Liver (tissue), 9 donors: Measurements from ENCODE around the gene MAST2. TPM values are rescaled to one million over a fixed set of nuclear protein-coding genes. Genes with fewer than 3 reads are reported as not detected.

Experiments used
- DNase-seq: peaks from one replicate; pipeline ENCODE4 v3.0.0-alpha.2; 2017; ENCODE audit warnings: low spot score
- H3K27ac ChIP-seq, 2 donors: one replicate each; pipeline ENCODE4 v1.7.0; 2013; ENCODE audit warnings: inconsistent platforms in 2 of 2, low read length in 2 of 2, control low read depth in 1 of 2, low read depth in 1 of 2, mild to moderate bottlenecking in 1 of 2
- H3K27me3 ChIP-seq, 4 donors: one replicate each; pipeline versions ENCODE4 v1.6.1 to v1.7.0; 2013; ENCODE audit warnings: low read length in 3 of 4, inconsistent platforms in 1 of 4, mild to moderate bottlenecking in 1 of 4, moderate library complexity in 1 of 4; ENCODE audit not compliant: control insufficient read depth in 4 of 4, insufficient read depth in 4 of 4
- H3K36me3 ChIP-seq, 4 donors: one replicate each; pipeline versions ENCODE4 v1.6.1 to v1.7.0; 2013; ENCODE audit warnings: low read length in 3 of 4, mild to moderate bottlenecking in 3 of 4, low read depth in 1 of 4, moderate library complexity in 1 of 4; ENCODE audit not compliant: control insufficient read depth in 4 of 4, insufficient read depth in 3 of 4
- H3K4me1 ChIP-seq, 4 donors: one replicate each; pipeline versions ENCODE4 v1.6.1 to v1.7.0; 2013; ENCODE audit warnings: low read length in 3 of 4, mild to moderate bottlenecking in 3 of 4, moderate library complexity in 1 of 4; ENCODE audit not compliant: control insufficient read depth in 4 of 4, insufficient read depth in 4 of 4
- H3K4me3 ChIP-seq, 3 donors: one replicate each; pipeline versions ENCODE4 v1.6.1 to v1.7.0; 2013; ENCODE audit warnings: low read length in 3 of 3, control low read depth in 1 of 3, low read depth in 1 of 3, mild to moderate bottlenecking in 1 of 3
- H3K9ac ChIP-seq, 2 donors: one replicate each; pipeline ENCODE4 v1.7.0; 2013; ENCODE audit warnings: low read length in 2 of 2, mild to moderate bottlenecking in 2 of 2, moderate library complexity in 2 of 2, control low read depth in 1 of 2, low read depth in 1 of 2
- H3K9me3 ChIP-seq, 4 donors: one replicate each; pipeline versions ENCODE4 v1.6.1 to v1.7.0; 2013; ENCODE audit warnings: low read length in 3 of 4; ENCODE audit not compliant: control insufficient read depth in 4 of 4
- EGR1 ChIP-seq, 2 donors: IDR thresholded peaks; 2 replicates each; pipeline ENCODE4 v1.6.1; 2016 to 2018; ENCODE audit warnings: antibody characterized with exemption in 2 of 2, low read depth in 2 of 2
- FOXA1 ChIP-seq: IDR thresholded peaks from 2 replicates; pipeline ENCODE4 v1.6.1; 2016; ENCODE audit warnings: antibody characterized with exemption
- FOXA2 ChIP-seq: IDR thresholded peaks from 2 replicates; pipeline ENCODE4 v1.6.1; 2016; ENCODE audit warnings: antibody characterized with exemption
- GABPA ChIP-seq, 2 donors: IDR thresholded peaks in 1 of 2; conservative IDR thresholded peaks in 1 of 2; 2 replicates each; pipeline ENCODE4 v1.6.1; 2016; ENCODE audit warnings: antibody characterized with exemption in 2 of 2, mild to moderate bottlenecking in 1 of 2, moderate library complexity in 1 of 2
- HNF4A ChIP-seq, 2 donors: conservative IDR thresholded peaks; 2 replicates each; pipeline ENCODE4 v1.6.1; 2016; ENCODE audit warnings: antibody characterized with exemption in 2 of 2, mild to moderate bottlenecking in 2 of 2
- HNF4G ChIP-seq: IDR thresholded peaks from 2 replicates; pipeline ENCODE4 v1.6.1; 2016; ENCODE audit warnings: antibody characterized with exemption
- JUND ChIP-seq, 2 donors: IDR thresholded peaks; 2 replicates each; pipeline ENCODE4 v1.6.1; 2016; ENCODE audit warnings: antibody characterized with exemption in 2 of 2
- NR2F2 ChIP-seq: IDR thresholded peaks from 2 replicates; pipeline ENCODE4 v1.6.1; 2016; ENCODE audit warnings: antibody characterized with exemption
- RXRA ChIP-seq, 2 donors: IDR thresholded peaks; 2 replicates each; pipeline ENCODE4 v1.6.1; 2017 to 2018; ENCODE audit warnings: antibody characterized with exemption in 2 of 2, mild to moderate bottlenecking in 1 of 2
- SP1 ChIP-seq: IDR thresholded peaks from 2 replicates; pipeline ENCODE4 v1.6.1; 2018; ENCODE audit warnings: antibody characterized with exemption, mild to moderate bottlenecking
- TAF1 ChIP-seq: conservative IDR thresholded peaks from 2 replicates; pipeline ENCODE4 v1.6.1; 2016; ENCODE audit warnings: antibody characterized with exemption, mild to moderate bottlenecking
- WGBS: extraction: QIAGEN DNeasy Blood & Tissue Kit; methylation state at CpG from one replicate; pipeline ENCODE4 v1.1.7; 2013; 5-methylcytosine and 5-hydroxymethylcytosine counted together
- polyA plus RNA-seq, 2 donors: library from polyadenylated mRNA; stranded (reverse) in 1 of 2; unstranded in 1 of 2; fragments of 200-250 nt in 1 of 2; fragments of >200 nt in 1 of 2; fragmentation: Nextera tagmentation in 1 of 2; extraction: Ambion mirVana in 1 of 2; gene quantifications; one replicate each; pipeline versions ENCODE4 v1.2.1 to v1.2.3, GENCODE V29; 2013 to 2015
- total RNA-seq, 2 donors: library from RNA; depleted of rRNA; stranded (reverse); fragments of >200 nt; gene quantifications; one replicate each; pipeline ENCODE4 v1.2.3, GENCODE V29; 2014
- TF ChIP-seq, protein P1 (sequence below): IDR thresholded peaks from 2 replicates; pipeline ENCODE4 v1.6.1; 2016; ENCODE audit warnings: antibody characterized with exemption
- TF ChIP-seq, protein P2 (sequence below): IDR thresholded peaks from 2 replicates; pipeline ENCODE4 v1.6.1; 2016; ENCODE audit warnings: antibody characterized with exemption, mild to moderate bottlenecking
- TF ChIP-seq, protein P3 (sequence below): IDR thresholded peaks from 2 replicates; pipeline ENCODE4 v1.6.1; 2016; ENCODE audit warnings: antibody characterized with exemption
- TF ChIP-seq, protein P4 (sequence below): fragments of 150-350 bp; IDR thresholded peaks from 2 replicates; pipeline ENCODE4 v1.5.1; 2017; ENCODE audit warnings: improper control_type of control experiment, low read depth, low read length; ENCODE audit not compliant: missing input control
- TF ChIP-seq, protein P5 (sequence below): IDR thresholded peaks from 2 replicates; pipeline ENCODE4 v1.6.1; 2016; ENCODE audit warnings: antibody characterized with exemption
- donor health status: healthy.
- donor health status: healthy.
- donor health status: healthy.
- donor health status: healthy.
- donor health status: healthy.

MAST2 gene
- total and polyA plus RNA-seq, 4 donors = 4.8 to 9.6 (median 5.7) TPM

DNA sequence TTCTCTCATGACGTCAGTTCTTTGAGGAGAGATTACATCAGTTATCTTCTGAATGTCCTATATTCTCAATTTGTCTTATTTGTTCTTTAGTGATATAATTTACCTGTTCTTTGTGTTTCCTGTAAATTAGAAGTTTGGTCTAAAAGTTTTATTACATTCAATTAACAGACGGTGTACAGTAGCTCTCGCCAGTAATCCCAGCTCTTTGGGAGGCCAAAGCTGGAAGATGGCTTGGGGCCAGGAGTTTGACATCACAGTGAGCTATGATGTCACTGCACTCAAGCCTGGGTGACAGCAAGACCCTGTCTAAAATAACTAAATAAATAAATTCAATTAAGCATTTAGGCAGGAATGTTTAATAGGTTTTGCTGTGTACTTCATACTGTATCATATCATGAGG, 27.6 kb upstream of the MAST2 start:
- 88% methylated on average over 3 of the region's 3 CpGs for WGBS
- Histone ChIP-seq H3K4me3 (no peak overlapping the region), H3K9ac (no peak overlapping the region), H3K4me1 (no peaks in the 10 kb centered on the region), H3K36me3 (no peaks in the 10 kb centered on the region), H3K27ac (no peak overlapping the region), H3K9me3 (no peaks in the 10 kb centered on the region), H3K27me3 (no peaks in the 10 kb centered on the region)
- no peak for TF ChIP-seq GABPA (IDR thresholded peaks at IDR 0.05 in 1 of 2, conservative IDR thresholded peaks at IDR 0.05 in 1 of 2)
- TF ChIP-seq TAF1 = no peak
- TF ChIP-seq, protein P1, sequence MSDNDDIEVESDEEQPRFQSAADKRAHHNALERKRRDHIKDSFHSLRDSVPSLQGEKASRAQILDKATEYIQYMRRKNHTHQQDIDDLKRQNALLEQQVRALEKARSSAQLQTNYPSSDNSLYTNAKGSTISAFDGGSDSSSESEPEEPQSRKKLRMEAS = no peak
- no peak for DNase-seq

DNA sequence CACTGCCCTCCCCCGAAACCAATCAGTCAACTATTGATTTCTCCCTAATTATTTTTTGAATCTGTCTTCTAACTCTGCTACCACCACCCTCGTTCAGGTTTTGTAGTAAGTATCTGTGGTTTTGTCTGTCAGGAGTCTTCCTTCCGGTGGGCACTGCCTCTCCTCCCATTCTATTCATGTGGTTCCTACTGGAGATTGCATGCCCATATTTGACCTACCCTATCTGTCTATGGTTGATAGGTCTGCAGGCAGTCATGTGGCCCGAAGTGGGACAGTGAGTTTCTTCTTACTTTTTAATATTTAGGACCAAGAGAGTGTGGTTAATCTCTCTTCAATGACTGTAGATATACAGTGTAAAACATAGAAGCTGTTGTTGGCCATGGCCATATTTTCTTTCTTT, 17.8 kb upstream of the MAST2 start:
- H3K9me3 ChIP-seq = no peaks in the 10 kb centered on the region
- H3K36me3 ChIP-seq = no peaks in the 10 kb centered on the region
- WGBS = 84% methylated on average over 4 of the region's 4 CpGs
- no peak overlapping the region for H3K4me3 ChIP-seq
- no peak overlapping the region for H3K27ac ChIP-seq
- H3K4me1 ChIP-seq = no peaks in the 10 kb centered on the region
- TF ChIP-seq EGR1 (IDR thresholded peaks at IDR 0.05; ENCODE audit: low read depth in 2 of 2) = no peak
- TF ChIP-seq, protein P2, sequence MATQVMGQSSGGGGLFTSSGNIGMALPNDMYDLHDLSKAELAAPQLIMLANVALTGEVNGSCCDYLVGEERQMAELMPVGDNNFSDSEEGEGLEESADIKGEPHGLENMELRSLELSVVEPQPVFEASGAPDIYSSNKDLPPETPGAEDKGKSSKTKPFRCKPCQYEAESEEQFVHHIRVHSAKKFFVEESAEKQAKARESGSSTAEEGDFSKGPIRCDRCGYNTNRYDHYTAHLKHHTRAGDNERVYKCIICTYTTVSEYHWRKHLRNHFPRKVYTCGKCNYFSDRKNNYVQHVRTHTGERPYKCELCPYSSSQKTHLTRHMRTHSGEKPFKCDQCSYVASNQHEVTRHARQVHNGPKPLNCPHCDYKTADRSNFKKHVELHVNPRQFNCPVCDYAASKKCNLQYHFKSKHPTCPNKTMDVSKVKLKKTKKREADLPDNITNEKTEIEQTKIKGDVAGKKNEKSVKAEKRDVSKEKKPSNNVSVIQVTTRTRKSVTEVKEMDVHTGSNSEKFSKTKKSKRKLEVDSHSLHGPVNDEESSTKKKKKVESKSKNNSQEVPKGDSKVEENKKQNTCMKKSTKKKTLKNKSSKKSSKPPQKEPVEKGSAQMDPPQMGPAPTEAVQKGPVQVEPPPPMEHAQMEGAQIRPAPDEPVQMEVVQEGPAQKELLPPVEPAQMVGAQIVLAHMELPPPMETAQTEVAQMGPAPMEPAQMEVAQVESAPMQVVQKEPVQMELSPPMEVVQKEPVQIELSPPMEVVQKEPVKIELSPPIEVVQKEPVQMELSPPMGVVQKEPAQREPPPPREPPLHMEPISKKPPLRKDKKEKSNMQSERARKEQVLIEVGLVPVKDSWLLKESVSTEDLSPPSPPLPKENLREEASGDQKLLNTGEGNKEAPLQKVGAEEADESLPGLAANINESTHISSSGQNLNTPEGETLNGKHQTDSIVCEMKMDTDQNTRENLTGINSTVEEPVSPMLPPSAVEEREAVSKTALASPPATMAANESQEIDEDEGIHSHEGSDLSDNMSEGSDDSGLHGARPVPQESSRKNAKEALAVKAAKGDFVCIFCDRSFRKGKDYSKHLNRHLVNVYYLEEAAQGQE = no peak
- TF ChIP-seq SP1 = no peak
- no peak for TF ChIP-seq TAF1
- TF ChIP-seq RXRA (IDR thresholded peaks at IDR 0.05) = no peak
- no peak for TF ChIP-seq NR2F2
- no peak for TF ChIP-seq FOXA1
- TF ChIP-seq, protein P3, sequence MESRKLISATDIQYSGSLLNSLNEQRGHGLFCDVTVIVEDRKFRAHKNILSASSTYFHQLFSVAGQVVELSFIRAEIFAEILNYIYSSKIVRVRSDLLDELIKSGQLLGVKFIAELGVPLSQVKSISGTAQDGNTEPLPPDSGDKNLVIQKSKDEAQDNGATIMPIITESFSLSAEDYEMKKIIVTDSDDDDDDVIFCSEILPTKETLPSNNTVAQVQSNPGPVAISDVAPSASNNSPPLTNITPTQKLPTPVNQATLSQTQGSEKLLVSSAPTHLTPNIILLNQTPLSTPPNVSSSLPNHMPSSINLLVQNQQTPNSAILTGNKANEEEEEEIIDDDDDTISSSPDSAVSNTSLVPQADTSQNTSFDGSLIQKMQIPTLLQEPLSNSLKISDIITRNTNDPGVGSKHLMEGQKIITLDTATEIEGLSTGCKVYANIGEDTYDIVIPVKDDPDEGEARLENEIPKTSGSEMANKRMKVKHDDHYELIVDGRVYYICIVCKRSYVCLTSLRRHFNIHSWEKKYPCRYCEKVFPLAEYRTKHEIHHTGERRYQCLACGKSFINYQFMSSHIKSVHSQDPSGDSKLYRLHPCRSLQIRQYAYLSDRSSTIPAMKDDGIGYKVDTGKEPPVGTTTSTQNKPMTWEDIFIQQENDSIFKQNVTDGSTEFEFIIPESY = no peak
- TF ChIP-seq GABPA (IDR thresholded peaks at IDR 0.05 in 1 of 2, conservative IDR thresholded peaks at IDR 0.05 in 1 of 2) = no peak
- TF ChIP-seq JUND (IDR thresholded peaks at IDR 0.05) = no peak
- TF ChIP-seq, protein P4, sequence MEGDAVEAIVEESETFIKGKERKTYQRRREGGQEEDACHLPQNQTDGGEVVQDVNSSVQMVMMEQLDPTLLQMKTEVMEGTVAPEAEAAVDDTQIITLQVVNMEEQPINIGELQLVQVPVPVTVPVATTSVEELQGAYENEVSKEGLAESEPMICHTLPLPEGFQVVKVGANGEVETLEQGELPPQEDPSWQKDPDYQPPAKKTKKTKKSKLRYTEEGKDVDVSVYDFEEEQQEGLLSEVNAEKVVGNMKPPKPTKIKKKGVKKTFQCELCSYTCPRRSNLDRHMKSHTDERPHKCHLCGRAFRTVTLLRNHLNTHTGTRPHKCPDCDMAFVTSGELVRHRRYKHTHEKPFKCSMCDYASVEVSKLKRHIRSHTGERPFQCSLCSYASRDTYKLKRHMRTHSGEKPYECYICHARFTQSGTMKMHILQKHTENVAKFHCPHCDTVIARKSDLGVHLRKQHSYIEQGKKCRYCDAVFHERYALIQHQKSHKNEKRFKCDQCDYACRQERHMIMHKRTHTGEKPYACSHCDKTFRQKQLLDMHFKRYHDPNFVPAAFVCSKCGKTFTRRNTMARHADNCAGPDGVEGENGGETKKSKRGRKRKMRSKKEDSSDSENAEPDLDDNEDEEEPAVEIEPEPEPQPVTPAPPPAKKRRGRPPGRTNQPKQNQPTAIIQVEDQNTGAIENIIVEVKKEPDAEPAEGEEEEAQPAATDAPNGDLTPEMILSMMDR = no peak
- TF ChIP-seq, protein P1 = no peak
- no peak for TF ChIP-seq FOXA2
- no peak for TF ChIP-seq HNF4A (conservative IDR thresholded peaks at IDR 0.05)
- TF ChIP-seq, protein P5, sequence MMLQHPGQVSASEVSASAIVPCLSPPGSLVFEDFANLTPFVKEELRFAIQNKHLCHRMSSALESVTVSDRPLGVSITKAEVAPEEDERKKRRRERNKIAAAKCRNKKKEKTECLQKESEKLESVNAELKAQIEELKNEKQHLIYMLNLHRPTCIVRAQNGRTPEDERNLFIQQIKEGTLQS = no peak
- TF ChIP-seq HNF4G = no peak
- DNase-seq = no peak
- H3K27me3 ChIP-seq = no peaks in the 10 kb centered on the region
- H3K9ac ChIP-seq = no peak overlapping the region
